ENCODE data around the gene TIFAB.
A peak's percentile ranks its signal among the peaks of the same experiment; 100 is the strongest.

The TIFAB gene

GRCh38 chr5:135417083-135417482 lies 35.1 kb downstream of the TIFAB start:
- DNase-seq, result no peak

- no peak for DNase-seq
Measured at GRCh38 chr5:135405082-135405481, 47.1 kb downstream of the TIFAB start.

- DNase-seq, result no peak
Measured at GRCh38 chr5:135402031-135402430, 50.1 kb downstream of the TIFAB start.

GRCh38 chr5:135400866-135401265 lies 51.3 kb downstream of the TIFAB start:
- peak; percentile 1 for DNase-seq

GRCh38 chr5:135399794-135400542 lies 52.2 kb downstream of the TIFAB start:
- no peak for DNase-seq

GRCh38 chr5:135398855-135399793 lies 53.0 kb downstream of the TIFAB start, which contains the start of gene MACROH2A1:
Gene MACROH2A1, minus strand, starts transcription at chr5:135399231. Its CDS starts 10,138 bp downstream, at chr5:135389093.
- DNase-seq, result peak; percentile 52

GRCh38 chr5:135398160-135398854 lies 53.8 kb downstream of the TIFAB start:
- DNase-seq, result no peak
